ENCODE measurements around the gene GUCY2C. TPM values are rescaled to one million over a fixed set of nuclear protein-coding genes. Genes with fewer than 3 reads are reported as not detected.

Gene GUCY2C
- total and polyA plus RNA-seq, 2 experiments from 2014 or later, result not detected

DNA sequence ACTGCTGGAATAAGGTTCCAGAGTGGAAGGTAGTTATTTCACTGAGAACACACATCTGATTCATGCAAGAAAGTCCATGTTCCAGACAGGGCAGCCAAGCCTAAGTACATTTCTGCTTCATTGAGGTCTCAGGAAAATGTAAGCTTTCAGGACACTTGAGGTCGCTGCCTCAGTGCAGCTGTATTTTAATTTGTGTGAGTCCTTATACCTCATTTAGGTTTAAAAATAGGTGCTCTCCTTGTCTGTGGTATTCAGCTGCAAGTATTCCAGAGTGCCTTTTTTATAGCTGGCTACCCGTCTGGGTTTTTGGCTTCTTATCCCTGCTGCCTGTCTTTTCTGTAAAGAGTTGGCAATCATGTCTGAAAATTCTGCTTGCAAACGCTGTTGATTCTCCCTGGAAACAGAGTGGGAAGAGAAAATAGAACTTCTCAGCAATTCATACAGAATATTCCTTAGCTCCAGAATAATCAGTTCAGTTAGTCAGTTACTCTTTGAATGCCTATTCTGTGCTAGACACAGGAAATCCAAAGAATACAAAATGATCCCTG is 83.4 kb downstream of the GUCY2C start:
- H3K9ac ChIP-seq, result no peak overlapping the region
- WGBS, 2 experiments (ENCODE audit: low coverage in 1 of 2, low lambda C conversion rate in 2 of 2, missing lambda C conversion rate in 2 of 2), result 2 to 9% methylated on average over 3 of the region's 3 CpGs
- in situ Hi-C loops (cut with MboI), result no loop called here
- no peak overlapping the region for H2AFZ ChIP-seq
- TF ChIP-seq EZH2 (IDR thresholded peaks at IDR 0.05; ENCODE audit: insufficient read depth, poor library complexity, severe bottlenecking), result no peak
- no peak for TF ChIP-seq EZH2phosphoT487 (IDR thresholded peaks at IDR 0.05; ENCODE audit: insufficient read depth, low read depth)
- H3K9me3 ChIP-seq (ENCODE audit: low read depth), result no peaks in the 10 kb centered on the region
- H3K36me3 ChIP-seq (ENCODE audit: low read depth), result no peaks in the 10 kb centered on the region
- no peaks in the 10 kb centered on the region for H3K9me2 ChIP-seq (ENCODE audit: insufficient read depth)
- H3K27me3 ChIP-seq (replicated peaks; ENCODE audit: insufficient read depth), result peaks cover 3% of the 10 kb centered on the region; the same call in 1 of the 2 replicates
- no peaks in the 10 kb centered on the region for H3K79me2 ChIP-seq (ENCODE audit: insufficient read depth)
- H3K4me1 ChIP-seq (ENCODE audit: insufficient read depth), result no peaks in the 10 kb centered on the region
- no peaks in the 10 kb centered on the region for H4K20me1 ChIP-seq (ENCODE audit: insufficient read depth)
- H3K27ac ChIP-seq, result no peak overlapping the region
- H3F3A ChIP-seq (ENCODE audit: insufficient read depth), result no peaks in the 10 kb centered on the region
- no peak overlapping the region for H3K4me3 ChIP-seq
- H3K4me2 ChIP-seq (ENCODE audit: unreplicated experiment), result no peak overlapping the region
- DNase-seq, result no peak

DNA sequence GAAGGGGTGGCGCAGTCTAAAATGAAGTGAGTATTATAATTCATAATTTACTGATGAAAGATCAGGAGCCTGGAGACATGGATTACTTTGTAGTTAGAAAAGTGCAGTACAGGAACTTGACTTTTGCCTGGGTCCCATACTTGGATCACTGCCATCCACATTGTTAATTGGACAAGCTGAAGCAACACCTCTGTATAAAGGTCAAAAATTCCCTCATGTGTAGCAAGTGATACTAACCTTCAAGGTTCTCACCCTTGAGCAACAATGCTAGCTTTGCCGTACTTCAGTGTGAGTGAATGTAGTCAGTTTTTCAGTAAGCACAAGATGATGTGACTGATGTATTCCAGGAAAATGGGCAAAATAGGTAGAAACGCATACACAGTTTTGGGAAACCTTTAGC is 84.1 kb downstream of the GUCY2C start:
- no peak overlapping the region for H2AFZ ChIP-seq
- TF ChIP-seq EZH2 (IDR thresholded peaks at IDR 0.05; ENCODE audit: insufficient read depth, poor library complexity, severe bottlenecking) (no peak), EZH2phosphoT487 (IDR thresholded peaks at IDR 0.05; ENCODE audit: insufficient read depth, low read depth) (no peak)
- no peaks in the 10 kb centered on the region for H3K9me3 ChIP-seq (ENCODE audit: low read depth)
- H3K4me3 ChIP-seq, result no peak overlapping the region
- DNase-seq, result no peak
- peaks cover 3% of the 10 kb centered on the region; the same call in 1 of the 2 replicates for H3K27me3 ChIP-seq (replicated peaks; ENCODE audit: insufficient read depth)
- H4K20me1 ChIP-seq (ENCODE audit: insufficient read depth), result no peaks in the 10 kb centered on the region
- no peaks in the 10 kb centered on the region for H3K9me2 ChIP-seq (ENCODE audit: insufficient read depth)
- H3K79me2 ChIP-seq (ENCODE audit: insufficient read depth), result no peaks in the 10 kb centered on the region
- no peak overlapping the region for H3K27ac ChIP-seq
- in situ Hi-C loops (cut with MboI), result no loop called here
- H3K36me3 ChIP-seq (ENCODE audit: low read depth), result no peaks in the 10 kb centered on the region
- 62 to 63% methylated on average over 3 of the region's 3 CpGs for WGBS, 2 experiments (ENCODE audit: low coverage in 1 of 2, low lambda C conversion rate in 2 of 2, missing lambda C conversion rate in 2 of 2)
- no peak overlapping the region for H3K9ac ChIP-seq
- no peaks in the 10 kb centered on the region for H3F3A ChIP-seq (ENCODE audit: insufficient read depth)
- no peak overlapping the region for H3K4me2 ChIP-seq (ENCODE audit: unreplicated experiment)
- H3K4me1 ChIP-seq (ENCODE audit: insufficient read depth), result no peaks in the 10 kb centered on the region

DNA sequence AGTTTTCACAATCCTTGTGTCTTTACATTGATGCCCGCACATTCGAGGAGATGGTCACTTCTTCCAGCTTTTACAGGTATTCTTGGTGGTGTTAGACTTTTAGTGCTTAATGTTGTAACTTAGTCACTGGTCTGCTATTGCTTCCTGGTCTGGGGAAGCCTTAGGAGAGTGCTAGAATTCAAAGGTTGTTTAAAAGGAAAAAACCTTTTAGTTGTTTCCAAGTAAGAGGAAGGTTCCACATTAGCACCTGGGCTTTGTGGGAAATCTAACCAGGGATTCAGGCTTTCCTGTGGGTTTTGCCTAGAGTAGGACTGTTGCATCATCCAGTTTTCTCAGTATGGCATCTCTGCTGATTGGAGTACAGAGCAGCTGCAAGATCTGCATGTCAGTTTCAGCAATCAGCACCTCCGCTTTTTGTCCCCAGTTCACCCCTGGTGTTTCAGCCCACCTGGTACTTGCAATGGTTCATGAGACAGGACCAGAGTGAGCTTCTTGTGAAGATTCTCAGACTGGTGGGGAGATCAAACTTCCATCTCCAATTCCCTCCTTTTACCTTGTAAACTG is 84.7 kb downstream of the GUCY2C start:
- Histone ChIP-seq H3K27ac (no peak overlapping the region), H4K20me1 (ENCODE audit: insufficient read depth) (no peaks in the 10 kb centered on the region), H3K79me2 (ENCODE audit: insufficient read depth) (no peaks in the 10 kb centered on the region), H3K36me3 (ENCODE audit: low read depth) (no peaks in the 10 kb centered on the region), H3K9me3 (ENCODE audit: low read depth) (no peaks in the 10 kb centered on the region), H3K4me3 (no peak overlapping the region), H3K9me2 (ENCODE audit: insufficient read depth) (no peaks in the 10 kb centered on the region), H3K9ac (no peak overlapping the region), H3F3A (ENCODE audit: insufficient read depth) (no peaks in the 10 kb centered on the region), H2AFZ (no peak overlapping the region), H3K4me1 (ENCODE audit: insufficient read depth) (no peaks in the 10 kb centered on the region), H3K4me2 (ENCODE audit: unreplicated experiment) (no peak overlapping the region), H3K27me3 (replicated peaks; ENCODE audit: insufficient read depth) (peaks cover 3% of the 10 kb centered on the region; the same call in 1 of the 2 replicates)
- DNase-seq, result no peak
- WGBS, 2 experiments (ENCODE audit: low coverage in 1 of 2, low lambda C conversion rate in 2 of 2, missing lambda C conversion rate in 2 of 2), result 60 to 69% methylated on average over 3 of the region's 3 CpGs
- TF ChIP-seq EZH2 (IDR thresholded peaks at IDR 0.05; ENCODE audit: insufficient read depth, poor library complexity, severe bottlenecking) (no peak), EZH2phosphoT487 (IDR thresholded peaks at IDR 0.05; ENCODE audit: insufficient read depth, low read depth) (no peak)
- in situ Hi-C loops (cut with MboI), result no loop called here

DNA sequence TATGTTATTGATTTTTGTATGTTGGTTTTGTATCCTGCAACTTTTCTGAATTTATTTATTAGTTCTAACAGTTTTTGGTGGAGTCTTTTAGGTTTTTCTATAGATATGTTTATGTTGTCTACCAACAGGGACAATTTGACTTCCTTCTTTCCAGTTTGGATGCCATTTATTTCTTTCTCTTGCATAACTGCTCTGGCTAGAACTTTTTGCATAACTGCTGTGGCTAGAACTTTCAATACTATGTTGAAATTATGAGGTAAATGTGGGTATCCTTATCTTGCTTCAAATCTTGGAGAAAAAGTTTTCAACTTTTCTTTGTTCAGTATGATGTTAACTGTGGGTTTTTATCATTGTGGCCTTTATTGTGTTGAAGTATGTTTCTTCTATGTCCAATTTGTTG is 88.8 kb downstream of the GUCY2C start:
- Histone ChIP-seq H3K4me3 (no peak overlapping the region), H4K20me1 (ENCODE audit: insufficient read depth) (no peaks in the 10 kb centered on the region), H3K27me3 (replicated peaks; ENCODE audit: insufficient read depth) (no peaks in the 10 kb centered on the region), H3K9ac (no peak overlapping the region), H3K4me2 (ENCODE audit: unreplicated experiment) (no peak overlapping the region), H3F3A (ENCODE audit: insufficient read depth) (no peaks in the 10 kb centered on the region; the same call in 1 of the 2 replicates), H3K9me2 (ENCODE audit: insufficient read depth) (no peaks in the 10 kb centered on the region), H3K27ac (no peak overlapping the region), H3K9me3 (ENCODE audit: low read depth) (peaks cover 4% of the 10 kb centered on the region), H3K4me1 (ENCODE audit: insufficient read depth) (no peaks in the 10 kb centered on the region), H3K36me3 (ENCODE audit: low read depth) (no peaks in the 10 kb centered on the region), H3K79me2 (ENCODE audit: insufficient read depth) (no peaks in the 10 kb centered on the region), H2AFZ (no peak overlapping the region)
- in situ Hi-C loops (cut with MboI), result no loop called here
- no peak for DNase-seq
- no peak for TF ChIP-seq EZH2phosphoT487 (IDR thresholded peaks at IDR 0.05; ENCODE audit: insufficient read depth, low read depth)
- no peak for TF ChIP-seq EZH2 (IDR thresholded peaks at IDR 0.05; ENCODE audit: insufficient read depth, poor library complexity, severe bottlenecking)

Data from GM23248 (cell line).